Nephron progenitor cell (in vitro differentiated cells): ENCODE measurements around the gene PDS5B.

Experiments
- DNase-seq: peaks from one replicate; pipeline ENCODE4 v3.0.0; 2021
- H3K27ac Mint-ChIP-seq: 2 replicates; pipeline ENCODE4 v1.8.0; 2021; ENCODE audit warnings: mild to moderate bottlenecking, moderate library complexity, mixed read lengths
- H3K27me3 Mint-ChIP-seq: 2 replicates; pipeline ENCODE4 v1.8.0; 2021; ENCODE audit warnings: mild to moderate bottlenecking, low read depth, mixed read lengths; ENCODE audit not compliant: poor library complexity
- H3K36me3 Mint-ChIP-seq: 2 replicates; pipeline ENCODE4 v1.8.0; 2021; ENCODE audit warnings: low read depth, mixed read lengths
- H3K4me1 Mint-ChIP-seq: 2 replicates; pipeline ENCODE4 v1.8.0; 2021; ENCODE audit warnings: mixed read lengths
- H3K4me3 Mint-ChIP-seq: 2 replicates; pipeline ENCODE4 v1.8.0; 2021; ENCODE audit warnings: mild to moderate bottlenecking, moderate library complexity, mixed read lengths
- H3K9me3 Mint-ChIP-seq: 2 replicates; pipeline ENCODE4 v1.8.0; 2021; ENCODE audit warnings: mild to moderate bottlenecking, moderate library complexity, mixed read lengths
- TF ChIP-seq, protein P1 (sequence below): fragments of 200-600 bp; sonication (generic); IDR thresholded peaks from 2 replicates; pipeline ENCODE4 v1.5.0; 2021; ENCODE audit warnings: antibody characterized with exemption

The PDS5B gene

DNA sequence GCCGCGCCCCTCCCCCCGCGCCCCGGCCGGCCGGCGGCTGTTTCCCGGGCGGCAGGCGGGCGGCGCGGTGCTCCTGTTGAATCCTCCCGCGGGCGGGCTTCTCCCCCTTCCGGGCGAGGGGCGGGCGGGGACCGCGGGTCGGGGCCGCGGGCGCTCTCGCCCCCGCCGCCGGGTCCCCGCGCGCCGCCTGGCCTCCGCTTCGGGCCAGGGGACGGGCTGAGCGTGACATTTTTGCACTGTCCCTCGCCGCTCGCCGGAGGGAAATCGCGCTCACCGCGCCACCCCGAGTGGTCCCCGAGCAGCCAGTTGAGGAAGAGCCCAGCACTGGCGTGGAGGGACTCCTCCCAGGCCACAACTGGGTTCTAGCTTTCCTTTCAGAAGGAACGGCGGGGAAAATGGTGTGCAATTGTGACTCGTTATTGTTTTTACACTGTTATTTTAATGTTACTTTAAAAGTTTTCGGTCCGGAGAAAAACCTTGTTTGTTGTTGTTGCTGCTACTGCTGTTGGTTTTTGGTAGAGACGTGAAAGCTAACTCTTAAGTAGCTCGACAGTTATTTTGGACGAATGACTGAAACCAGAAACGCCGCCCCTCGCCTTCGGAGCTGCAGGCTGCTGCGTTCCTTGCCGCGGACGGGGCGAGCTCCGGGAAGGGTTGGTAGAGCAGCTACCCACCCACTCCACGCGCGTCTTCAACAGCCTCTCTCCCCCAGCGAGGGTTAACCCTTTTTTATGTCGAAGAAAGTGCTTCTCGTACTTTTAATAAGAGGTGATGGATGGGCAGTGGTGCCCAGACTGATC lies 959 bp downstream of the PDS5B start:
- H3K4me3 Mint-ChIP-seq, result peak overlapping the region; percentile 92

DNA sequence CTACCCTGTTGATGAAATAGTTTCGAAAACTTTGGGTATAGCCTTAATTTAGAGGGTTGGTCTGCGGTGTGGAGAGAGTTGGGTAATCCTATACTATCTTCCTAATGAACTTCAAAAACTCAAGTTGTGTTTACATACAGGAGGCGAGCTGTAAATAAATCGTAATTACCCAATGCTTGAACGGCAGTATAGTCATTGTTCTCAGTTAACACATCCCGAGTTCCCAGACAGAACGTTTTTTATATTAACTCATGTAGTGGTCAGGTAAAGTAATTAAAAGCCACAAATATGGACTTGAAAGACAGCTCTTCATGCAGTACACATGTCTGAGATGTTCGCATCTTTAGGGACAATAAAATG lies 1.5 kb downstream of the PDS5B start:
- H3K27ac Mint-ChIP-seq, result peak overlapping the region; percentile 99

More for the DNA sequence above, 959 bp downstream of the PDS5B start:
- Mint-ChIP-seq H3K9me3 (no peaks in the 10 kb centered on the region), H3K27me3 (peaks cover 29% of the 10 kb centered on the region), H3K36me3 (peaks cover 6% of the 10 kb centered on the region), H3K4me1 (peaks cover 44% of the 10 kb centered on the region), H3K27ac (peak overlapping the region; percentile 99)
- peak; percentile 77 for DNase-seq
- TF ChIP-seq, protein P1, sequence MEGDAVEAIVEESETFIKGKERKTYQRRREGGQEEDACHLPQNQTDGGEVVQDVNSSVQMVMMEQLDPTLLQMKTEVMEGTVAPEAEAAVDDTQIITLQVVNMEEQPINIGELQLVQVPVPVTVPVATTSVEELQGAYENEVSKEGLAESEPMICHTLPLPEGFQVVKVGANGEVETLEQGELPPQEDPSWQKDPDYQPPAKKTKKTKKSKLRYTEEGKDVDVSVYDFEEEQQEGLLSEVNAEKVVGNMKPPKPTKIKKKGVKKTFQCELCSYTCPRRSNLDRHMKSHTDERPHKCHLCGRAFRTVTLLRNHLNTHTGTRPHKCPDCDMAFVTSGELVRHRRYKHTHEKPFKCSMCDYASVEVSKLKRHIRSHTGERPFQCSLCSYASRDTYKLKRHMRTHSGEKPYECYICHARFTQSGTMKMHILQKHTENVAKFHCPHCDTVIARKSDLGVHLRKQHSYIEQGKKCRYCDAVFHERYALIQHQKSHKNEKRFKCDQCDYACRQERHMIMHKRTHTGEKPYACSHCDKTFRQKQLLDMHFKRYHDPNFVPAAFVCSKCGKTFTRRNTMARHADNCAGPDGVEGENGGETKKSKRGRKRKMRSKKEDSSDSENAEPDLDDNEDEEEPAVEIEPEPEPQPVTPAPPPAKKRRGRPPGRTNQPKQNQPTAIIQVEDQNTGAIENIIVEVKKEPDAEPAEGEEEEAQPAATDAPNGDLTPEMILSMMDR, result no peak

DNA sequence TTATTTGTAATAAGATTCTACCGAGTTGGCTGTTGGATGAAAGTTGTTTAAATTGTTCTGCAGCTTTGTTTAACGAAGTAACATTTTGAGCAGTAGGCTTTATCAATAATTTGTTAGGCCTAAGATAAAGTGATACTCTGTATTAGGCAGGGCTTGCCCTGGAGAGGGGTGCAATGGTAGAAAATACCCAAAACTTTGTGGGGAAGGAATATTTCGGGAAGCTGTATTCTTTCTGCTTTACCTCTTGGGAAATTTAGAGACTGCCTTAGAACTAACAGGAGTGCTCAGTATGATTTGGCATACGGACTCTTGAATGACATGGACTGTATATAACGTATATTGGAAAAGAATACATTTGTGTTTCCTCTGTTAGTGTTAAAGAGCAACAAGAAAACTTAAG lies 2.5 kb downstream of the PDS5B start:
- Mint-ChIP-seq H3K27me3 (peaks cover 16% of the 10 kb centered on the region), H3K9me3 (peaks cover 4% of the 10 kb centered on the region), H3K36me3 (peaks cover 20% of the 10 kb centered on the region), H3K27ac (peak overlapping the region; percentile 96), H3K4me1 (peaks cover 44% of the 10 kb centered on the region), H3K4me3 (peak overlapping the region; percentile 92)
- DNase-seq, result no peak
- TF ChIP-seq, protein P1, result no peak

More for the DNA sequence above, 1.5 kb downstream of the PDS5B start:
- Mint-ChIP-seq H3K27me3 (peaks cover 24% of the 10 kb centered on the region), H3K4me3 (peak overlapping the region; percentile 92), H3K9me3 (no peaks in the 10 kb centered on the region), H3K36me3 (peaks cover 12% of the 10 kb centered on the region), H3K4me1 (peaks cover 44% of the 10 kb centered on the region)
- TF ChIP-seq, protein P1, result no peak
- DNase-seq, result no peak

DNA sequence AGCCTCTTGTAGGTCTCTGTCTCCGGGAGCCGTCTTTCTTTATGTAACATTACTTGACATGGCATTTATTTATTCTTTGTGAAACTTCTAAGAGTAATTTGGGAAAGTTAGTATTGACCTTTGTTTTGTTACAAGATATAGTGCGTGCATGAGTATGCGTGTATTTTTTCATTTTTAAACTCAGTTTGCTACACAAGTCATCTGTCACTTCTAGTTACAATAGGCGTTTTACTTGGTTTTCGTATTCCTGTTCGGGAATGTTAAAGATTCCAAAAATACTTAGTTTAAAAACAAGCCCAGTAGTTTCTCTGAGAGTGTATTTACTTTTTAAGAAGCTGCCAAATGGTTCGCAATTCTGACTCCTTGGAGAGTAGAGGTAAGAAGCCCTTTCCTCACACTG lies 3.2 kb downstream of the PDS5B start:
- TF ChIP-seq, protein P1, result no peak
- Mint-ChIP-seq H3K9me3 (peaks cover 8% of the 10 kb centered on the region), H3K27me3 (peaks cover 12% of the 10 kb centered on the region), H3K4me3 (peak overlapping the region; percentile 92), H3K36me3 (peaks cover 27% of the 10 kb centered on the region), H3K4me1 (peaks cover 44% of the 10 kb centered on the region), H3K27ac (peak overlapping the region; percentile 10)
- DNase-seq, result no peak

DNA sequence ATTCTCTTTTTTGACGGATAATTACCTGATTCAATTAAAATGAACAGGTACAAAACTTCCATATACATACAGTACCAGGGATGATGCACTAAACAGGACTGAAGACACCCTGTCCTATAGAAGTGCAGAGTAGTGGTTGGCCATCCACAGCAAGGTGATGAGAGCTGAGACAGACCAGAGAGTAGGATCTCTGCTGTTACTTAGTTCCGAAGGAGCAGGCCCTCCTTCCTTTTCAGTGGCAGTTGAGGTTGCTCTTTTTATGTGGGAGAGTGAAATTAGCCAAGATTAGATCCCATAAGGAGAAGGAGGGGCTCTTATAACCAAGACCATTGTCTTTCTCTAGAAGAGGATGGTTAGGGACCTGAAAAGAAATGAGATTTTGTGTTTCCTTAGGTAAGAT lies 4.0 kb downstream of the PDS5B start:
- no peak overlapping the region for H3K4me3 Mint-ChIP-seq

More for the DNA sequence above, 4.0 kb downstream of the PDS5B start:
- peaks cover 35% of the 10 kb centered on the region for H3K36me3 Mint-ChIP-seq
- peaks cover 4% of the 10 kb centered on the region for H3K27me3 Mint-ChIP-seq
- H3K4me1 Mint-ChIP-seq, result peaks cover 43% of the 10 kb centered on the region
- no peak for DNase-seq
- TF ChIP-seq, protein P1, result no peak
- H3K27ac Mint-ChIP-seq, result peak overlapping the region; percentile 18
- H3K9me3 Mint-ChIP-seq, result peaks cover 8% of the 10 kb centered on the region
